ENCODE results near the gene B3GNT9.

B3GNT9 gene

GRCh38 chr16:67196881-67197280, 46.1 kb upstream of the B3GNT9 start:
- no peak for TF ChIP-seq CTCF (IDR thresholded peaks at IDR 0.05; ENCODE audit: low read length)
- TF ChIP-seq EZH2 (optimal IDR thresholded peaks at IDR 0.05; ENCODE audit: low read depth, low read length) = no peak
- no peak for TF ChIP-seq EZH2phosphoT487 (IDR thresholded peaks at IDR 0.05; ENCODE audit: low read length)
- Histone ChIP-seq H3K36me3 (replicated peaks; ENCODE audit: insufficient read depth, low read length) (peaks cover 16% of the 10 kb centered on the region; the same call in 1 of the 2 replicates), H3K4me3 (ENCODE audit: low read length) (no peak overlapping the region), H3K9ac (ENCODE audit: low read length) (no peak overlapping the region), H3K9me3 (replicated peaks; ENCODE audit: insufficient read depth, low read length) (no peaks in the 10 kb centered on the region), H3K27me3 (replicated peaks; ENCODE audit: insufficient read depth, low read length) (no peaks in the 10 kb centered on the region), H4K20me1 (ENCODE audit: insufficient read depth, low read length) (no peaks in the 10 kb centered on the region), H3F3A (ENCODE audit: insufficient read depth, low read length) (no peaks in the 10 kb centered on the region), H3K27ac (ENCODE audit: low read length) (no peak overlapping the region), H3K4me2 (ENCODE audit: low read depth, low read length) (no peak overlapping the region), H3K79me2 (ENCODE audit: low read length) (peaks cover 48% of the 10 kb centered on the region), H3K4me1 (ENCODE audit: low read length) (peaks cover 9% of the 10 kb centered on the region; the same call in 1 of the 2 replicates), H3K9me2 (replicated peaks; ENCODE audit: insufficient read depth, low read length) (no peaks in the 10 kb centered on the region), H2AFZ (ENCODE audit: low read length) (no peak overlapping the region)
- DNase-seq = no peak

GRCh38 chr16:67195676-67196075, 44.9 kb upstream of the B3GNT9 start:
- Histone ChIP-seq H3K36me3 (replicated peaks; ENCODE audit: insufficient read depth, low read length) (peaks cover 16% of the 10 kb centered on the region; the same call in 1 of the 2 replicates), H3K27me3 (replicated peaks; ENCODE audit: insufficient read depth, low read length) (no peaks in the 10 kb centered on the region), H3K4me1 (ENCODE audit: low read length) (peaks cover 9% of the 10 kb centered on the region; the same call in 1 of the 2 replicates), H3K9me3 (replicated peaks; ENCODE audit: insufficient read depth, low read length) (no peaks in the 10 kb centered on the region), H3K79me2 (ENCODE audit: low read length) (peaks cover 48% of the 10 kb centered on the region), H3K4me2 (ENCODE audit: low read depth, low read length) (no peak overlapping the region), H2AFZ (ENCODE audit: low read length) (no peak overlapping the region), H3K4me3 (ENCODE audit: low read length) (no peak overlapping the region), H3K9me2 (replicated peaks; ENCODE audit: insufficient read depth, low read length) (no peaks in the 10 kb centered on the region), H3K9ac (ENCODE audit: low read length) (no peak overlapping the region), H3F3A (ENCODE audit: insufficient read depth, low read length) (no peaks in the 10 kb centered on the region), H3K27ac (ENCODE audit: low read length) (no peak overlapping the region), H4K20me1 (ENCODE audit: insufficient read depth, low read length) (no peaks in the 10 kb centered on the region)
- no peak for TF ChIP-seq CTCF (IDR thresholded peaks at IDR 0.05; ENCODE audit: low read length)
- no peak for TF ChIP-seq EZH2phosphoT487 (IDR thresholded peaks at IDR 0.05; ENCODE audit: low read length)
- no peak for TF ChIP-seq EZH2 (optimal IDR thresholded peaks at IDR 0.05; ENCODE audit: low read depth, low read length)
- DNase-seq = no peak

- H3K4me2 ChIP-seq (ENCODE audit: low read depth, low read length) = no peak overlapping the region
- H3K9me2 ChIP-seq (replicated peaks; ENCODE audit: insufficient read depth, low read length) = no peaks in the 10 kb centered on the region
- DNase-seq = no peak
- H3K4me3 ChIP-seq (ENCODE audit: low read length) = no peak overlapping the region
- TF ChIP-seq CTCF (IDR thresholded peaks at IDR 0.05; ENCODE audit: low read length) = no peak
- TF ChIP-seq EZH2 (optimal IDR thresholded peaks at IDR 0.05; ENCODE audit: low read depth, low read length) = no peak
- TF ChIP-seq EZH2phosphoT487 (IDR thresholded peaks at IDR 0.05; ENCODE audit: low read length) = no peak
- no peaks in the 10 kb centered on the region for H3K9me3 ChIP-seq (replicated peaks; ENCODE audit: insufficient read depth, low read length)
- no peaks in the 10 kb centered on the region for H3F3A ChIP-seq (ENCODE audit: insufficient read depth, low read length)
- H3K79me2 ChIP-seq (ENCODE audit: low read length) = peaks cover 48% of the 10 kb centered on the region
- H2AFZ ChIP-seq (ENCODE audit: low read length) = no peak overlapping the region
- H3K27ac ChIP-seq (ENCODE audit: low read length) = no peak overlapping the region
- peaks cover 9% of the 10 kb centered on the region; the same call in 1 of the 2 replicates for H3K4me1 ChIP-seq (ENCODE audit: low read length)
- H3K27me3 ChIP-seq (replicated peaks; ENCODE audit: insufficient read depth, low read length) = no peaks in the 10 kb centered on the region
- no peaks in the 10 kb centered on the region for H4K20me1 ChIP-seq (ENCODE audit: insufficient read depth, low read length)
- no peak overlapping the region for H3K9ac ChIP-seq (ENCODE audit: low read length)
- H3K36me3 ChIP-seq (replicated peaks; ENCODE audit: insufficient read depth, low read length) = peaks cover 16% of the 10 kb centered on the region; the same call in 1 of the 2 replicates
Measured at GRCh38 chr16:67194260-67194659, 43.5 kb upstream of the B3GNT9 start.
